Renal pelvis (tissue), 4 donors: ENCODE measurements around the gene CTXN1. TPM values are rescaled to one million over a fixed set of nuclear protein-coding genes. Genes with fewer than 3 reads are reported as not detected.
A peak's percentile ranks its signal among the peaks of the same experiment; 100 is the strongest.
"Not testable (repeated sequence)": the region's sequence is repeated elsewhere in the genome, so short reads cannot be mapped to it uniquely, and the experiment has no call there.

Source experiments
- DNase-seq: peaks from one replicate; pipeline ENCODE4 v3.0.0-alpha.2; 2013
- polyA plus RNA-seq, 3 donors: library from polyadenylated mRNA; unstranded; fragments of 120-200 nt; gene quantifications; one replicate each; pipeline ENCODE4 v1.2.1, GENCODE V29; 2013; ENCODE audit not compliant: insufficient read length in 3 of 3

CTXN1 gene
- polyA plus RNA-seq, 3 donors, result 26.8 to 41.4 (median 35.9) TPM

GRCh38 chr19:7959211-7959610 lies 33.3 kb upstream of the CTXN1 start:
- DNase-seq, result no peak

GRCh38 chr19:7955696-7956095 lies 29.8 kb upstream of the CTXN1 start:
- no peak for DNase-seq

GRCh38 chr19:7953576-7953975 lies 27.6 kb upstream of the CTXN1 start:
- no peak for DNase-seq

- no peak for DNase-seq
These were observed 27.1 kb upstream of the CTXN1 start for GRCh38 chr19:7953060-7953459.

- no peak for DNase-seq
These were observed 22.0 kb upstream of the CTXN1 start for GRCh38 chr19:7947939-7948338.

GRCh38 chr19:7944177-7944761 lies 18.3 kb upstream of the CTXN1 start:
- peak; percentile 94 for DNase-seq

- peak; percentile 99 for DNase-seq
These were observed 17.7 kb upstream of the CTXN1 start, which contains the start of gene TIMM44 for GRCh38 chr19:7943444-7944176. Gene TIMM44 (minus strand): TSS chr19:7943666. CDS start chr19:7943651, 15 bp downstream.

GRCh38 chr19:7942981-7943443 lies 17.1 kb upstream of the CTXN1 start:
- no peak for DNase-seq

- no peak for DNase-seq
These were observed 16.1 kb upstream of the CTXN1 start for GRCh38 chr19:7941895-7942596.

GRCh38 chr19:7940841-7941240 lies 14.9 kb upstream of the CTXN1 start:
- DNase-seq, result no peak

GRCh38 chr19:7934766-7935165 lies 8.8 kb upstream of the CTXN1 start:
- DNase-seq, result no peak

GRCh38 chr19:7933828-7934725 lies 8.1 kb upstream of the CTXN1 start:
- no peak for DNase-seq

- no peak for DNase-seq
These were observed 7.5 kb upstream of the CTXN1 start for GRCh38 chr19:7933411-7933810.

- DNase-seq, result no peak
These were observed 7.0 kb upstream of the CTXN1 start for GRCh38 chr19:7932930-7933300.

- DNase-seq, result no peak
These were observed 6.5 kb upstream of the CTXN1 start for GRCh38 chr19:7932276-7932929.

- DNase-seq, result no peak
These were observed 5.5 kb upstream of the CTXN1 start for GRCh38 chr19:7931221-7932061.

GRCh38 chr19:7930765-7931164 lies 4.8 kb upstream of the CTXN1 start:
- no peak for DNase-seq

GRCh38 chr19:7930030-7930429 lies 4.1 kb upstream of the CTXN1 start:
- DNase-seq, result not testable (repeated sequence)

GRCh38 chr19:7928741-7929701 lies 3.1 kb upstream of the CTXN1 start:
- DNase-seq, result no peak
